Measurements from ENCODE around the gene MARK1.
"Not testable (repeated sequence)": the region's sequence is repeated elsewhere in the genome, so short reads cannot be mapped to it uniquely, and the experiment has no call there.

MARK1 gene

DNA sequence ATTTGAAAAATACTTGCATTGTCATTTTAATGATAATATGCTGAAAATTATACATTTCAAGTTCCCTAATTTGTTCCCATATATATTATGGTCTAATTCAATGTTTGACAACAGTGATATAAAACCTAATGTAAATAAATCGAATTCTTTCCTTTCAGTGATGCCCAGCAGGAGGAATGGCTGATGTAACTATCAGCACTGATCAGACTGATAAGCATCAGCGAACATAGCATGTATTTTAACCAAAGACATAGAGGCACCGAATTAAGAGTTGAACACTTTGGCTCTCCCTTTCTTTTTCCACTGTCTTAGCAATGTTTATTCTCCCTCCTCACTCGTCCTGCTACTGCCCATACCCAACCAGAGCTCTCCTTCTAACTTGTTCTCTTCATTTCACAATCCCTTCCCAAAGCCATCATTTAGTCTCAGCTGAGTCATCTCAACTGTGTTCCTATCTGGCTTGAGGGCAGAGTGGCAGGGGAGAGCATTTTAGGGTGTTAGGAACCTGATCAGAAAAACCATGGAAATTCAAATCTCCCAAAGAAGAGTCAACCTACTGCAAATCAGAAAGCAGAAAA is 103.4 kb downstream of the MARK1 start:
- peak; percentile 10 for DNase-seq

DNA sequence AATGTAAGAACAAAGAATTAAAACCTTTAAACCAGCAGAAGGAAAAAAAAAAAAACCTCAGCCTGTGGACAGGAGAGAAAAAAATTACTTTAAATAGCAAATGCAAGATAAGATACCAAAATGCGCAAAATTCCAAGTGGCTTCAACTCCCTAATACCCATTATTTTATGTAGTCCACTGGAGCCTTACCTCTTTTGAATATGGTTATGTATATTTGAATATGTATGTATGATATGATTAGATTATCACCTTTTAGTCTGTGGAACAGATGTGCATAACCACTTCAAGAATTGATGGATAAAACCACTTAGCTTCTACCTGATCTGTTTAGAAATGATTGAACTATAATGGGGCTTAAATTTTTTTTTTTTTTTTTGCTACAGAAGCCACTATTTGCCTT is 109.8 kb downstream of the MARK1 start:
- no peak for DNase-seq

DNA sequence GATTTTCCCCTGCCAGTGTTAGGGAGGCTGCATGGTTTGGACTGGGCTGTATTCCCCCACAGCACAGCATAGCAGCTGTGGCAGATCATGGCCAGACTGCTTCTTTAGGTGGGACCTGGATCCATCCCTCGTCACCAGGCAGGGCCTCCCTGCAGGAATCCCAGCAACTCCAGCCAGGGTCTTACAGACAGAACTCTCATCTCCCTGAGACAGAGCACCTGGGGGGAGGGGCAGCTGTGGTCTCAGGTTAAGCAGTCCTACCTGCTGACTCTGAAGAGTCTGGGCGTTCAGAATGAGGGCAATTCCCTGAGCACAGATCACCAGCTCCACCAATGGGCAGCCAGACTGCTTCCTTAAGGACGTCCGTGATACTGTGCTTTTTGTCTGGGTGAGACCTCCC is 114.3 kb downstream of the MARK1 start:
- no peak for DNase-seq

DNA sequence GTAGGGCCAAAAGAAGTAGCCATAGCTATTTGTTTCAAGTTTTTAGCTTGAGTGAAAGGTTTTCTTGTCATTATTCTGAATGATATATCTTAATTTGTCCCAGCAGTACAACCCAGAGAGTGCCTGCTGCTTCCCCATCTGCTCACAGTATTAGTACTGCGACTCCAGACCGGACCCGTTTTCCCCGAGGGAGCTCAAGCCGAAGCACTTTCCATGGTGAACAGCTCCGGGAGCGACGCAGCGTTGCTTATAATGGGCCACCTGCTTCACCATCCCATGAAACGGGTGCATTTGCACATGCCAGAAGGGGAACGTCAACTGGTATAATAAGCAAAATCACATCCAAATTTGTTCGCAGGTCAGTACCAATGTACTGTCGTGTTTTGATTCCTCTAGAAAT is 125.1 kb downstream of the MARK1 start:
- no peak for DNase-seq

DNA sequence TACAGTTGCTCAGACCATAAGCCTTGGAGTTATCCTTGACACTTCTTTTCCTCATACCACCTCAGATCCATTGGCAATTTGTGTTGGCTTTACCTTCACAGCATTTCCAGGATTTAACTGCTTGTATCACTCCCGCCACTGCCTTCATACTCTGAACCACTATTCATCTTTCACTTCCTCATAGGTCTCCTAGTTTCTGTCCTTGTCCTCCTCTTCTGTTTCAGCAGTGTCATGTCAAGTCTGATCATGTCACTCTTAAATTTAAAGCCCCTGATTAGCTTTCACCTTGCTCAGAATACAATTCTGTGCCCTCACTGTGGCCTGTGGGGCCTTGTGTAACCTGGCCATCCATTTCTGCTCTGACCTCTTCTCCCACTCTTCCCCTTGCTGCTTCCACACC is 127.6 kb downstream of the MARK1 start:
- DNase-seq: no peak

DNA sequence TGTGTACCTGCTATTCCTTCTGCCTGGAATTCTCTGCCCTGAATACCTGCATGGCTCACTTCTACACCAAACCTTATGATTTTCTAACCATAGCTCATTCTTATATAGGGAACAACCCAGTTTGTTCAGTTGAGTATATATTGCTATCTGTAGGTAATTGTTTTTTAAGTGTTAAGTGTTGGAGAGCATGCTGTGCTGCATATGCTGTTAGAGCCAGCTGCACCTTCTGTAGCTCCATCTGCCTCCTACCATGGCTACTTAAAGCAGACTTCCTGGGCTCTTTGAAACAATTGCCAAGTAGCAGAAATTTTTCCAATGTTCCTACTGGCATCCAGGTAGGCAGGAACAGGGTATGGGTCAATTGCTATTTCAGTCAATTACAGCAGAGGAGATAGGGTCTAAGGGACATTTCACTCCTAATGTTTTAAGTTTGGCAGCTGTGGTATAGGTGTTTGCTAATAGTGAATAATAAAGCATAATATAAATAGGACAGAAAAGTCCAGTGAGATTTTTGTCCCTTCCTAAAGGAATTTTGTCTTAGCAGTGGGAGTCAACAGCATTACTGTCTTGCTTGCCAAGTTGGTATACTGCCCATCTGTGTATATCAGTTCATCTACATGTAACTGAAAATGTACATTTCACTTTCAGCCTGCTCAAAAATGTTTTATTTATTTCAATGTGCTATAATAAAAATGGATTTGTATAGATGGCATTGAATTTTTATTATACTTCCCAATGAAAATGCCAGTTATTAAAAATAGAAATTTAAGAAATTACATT is 128.2 kb downstream of the MARK1 start:
- DNase-seq: no peak

DNA sequence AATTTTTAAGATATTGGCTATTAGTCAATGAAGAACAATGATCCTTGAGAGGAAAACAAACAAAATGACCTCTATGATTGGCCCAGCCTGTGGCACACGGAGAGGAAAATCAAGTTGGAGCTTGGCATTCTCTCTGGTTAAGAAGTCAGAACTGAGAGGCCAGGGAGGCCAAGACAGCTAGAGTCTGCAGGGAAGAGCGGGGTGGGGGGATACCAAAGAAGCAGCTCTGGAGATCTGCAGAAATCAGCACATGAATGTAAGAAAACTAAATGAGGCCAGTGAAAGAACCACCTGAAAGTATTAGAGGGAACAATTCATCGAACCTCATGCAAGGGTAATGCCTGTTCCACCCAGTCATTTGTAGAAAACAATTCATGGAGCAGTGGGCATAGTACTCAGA is 138.4 kb downstream of the MARK1 start:
- DNase-seq: no peak

DNA sequence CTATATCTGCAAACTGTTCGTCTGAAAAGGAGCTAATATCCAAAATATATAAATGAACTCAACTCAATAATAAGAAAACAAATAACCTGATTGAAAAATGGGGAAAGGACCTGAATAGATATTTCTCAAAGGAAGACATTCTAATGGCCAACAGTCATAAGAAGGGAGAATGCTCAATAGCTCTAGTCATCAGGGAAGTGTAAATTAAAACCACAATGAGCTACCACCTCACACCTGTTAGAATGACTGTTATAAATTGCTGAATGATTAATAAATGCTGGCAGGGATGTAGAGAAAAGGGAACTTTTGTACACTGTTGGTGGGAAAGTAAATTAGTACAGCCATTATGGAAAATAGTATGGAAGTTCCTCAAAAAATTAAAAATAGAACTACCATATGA is 141.1 kb downstream of the MARK1 start:
- no peak for DNase-seq

DNA sequence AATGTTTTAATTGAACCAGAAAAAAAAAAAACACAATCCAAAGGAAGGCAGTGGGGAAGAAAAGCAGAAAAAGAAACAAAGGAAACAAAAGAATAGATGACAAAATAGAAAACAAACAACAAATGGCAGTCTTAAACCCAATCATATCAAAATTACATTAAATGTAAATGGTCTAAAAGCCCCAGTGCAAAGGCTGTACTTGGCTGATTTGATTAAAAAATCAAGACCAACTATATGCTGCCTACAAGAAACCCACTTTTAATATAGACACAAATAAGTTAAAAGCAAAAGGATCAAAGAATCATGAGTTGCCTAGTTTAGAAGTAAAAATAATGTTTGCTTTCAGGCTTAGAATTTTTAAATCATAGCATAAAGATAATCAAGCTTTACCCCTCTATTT is 142.4 kb downstream of the MARK1 start:
- DNase-seq: no peak

DNA sequence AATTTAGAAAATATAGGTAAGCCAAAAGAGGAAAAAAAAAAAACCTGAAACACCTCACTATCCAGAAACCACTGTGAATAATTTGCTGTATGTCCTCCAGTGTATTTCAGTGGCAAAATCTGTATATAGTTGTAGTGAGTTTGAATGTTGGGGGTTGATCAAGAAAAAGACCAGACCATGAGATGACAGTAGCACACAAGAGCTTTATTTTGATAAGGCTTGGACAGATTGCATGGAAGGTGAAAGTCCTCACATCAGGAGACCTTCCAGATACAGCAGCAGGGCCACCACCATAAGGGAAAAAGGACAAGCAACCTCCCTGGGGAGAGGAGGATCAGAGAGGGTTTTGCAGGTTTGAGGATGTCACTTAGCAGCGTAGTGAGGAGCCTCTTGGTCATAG is 146.0 kb downstream of the MARK1 start:
- no peak for DNase-seq

DNA sequence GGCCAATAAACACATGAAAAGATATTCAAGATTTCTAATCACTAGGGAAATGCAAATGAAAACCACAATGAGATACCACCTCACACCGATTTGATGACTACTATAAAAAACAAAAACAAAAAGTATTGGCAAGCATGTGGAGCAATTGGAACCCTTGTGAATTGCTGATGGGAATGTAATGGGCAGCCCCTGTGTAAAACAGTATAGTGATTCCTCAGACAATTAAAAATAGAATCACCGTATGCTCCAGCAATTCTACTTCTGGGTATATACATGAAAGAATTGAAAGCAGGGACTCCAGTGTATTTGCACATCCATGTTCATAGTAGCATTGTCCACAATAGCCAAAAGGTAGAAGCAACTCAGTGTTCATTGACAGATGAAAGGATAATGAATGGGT is 149.3 kb downstream of the MARK1 start:
- no peak for DNase-seq

DNA sequence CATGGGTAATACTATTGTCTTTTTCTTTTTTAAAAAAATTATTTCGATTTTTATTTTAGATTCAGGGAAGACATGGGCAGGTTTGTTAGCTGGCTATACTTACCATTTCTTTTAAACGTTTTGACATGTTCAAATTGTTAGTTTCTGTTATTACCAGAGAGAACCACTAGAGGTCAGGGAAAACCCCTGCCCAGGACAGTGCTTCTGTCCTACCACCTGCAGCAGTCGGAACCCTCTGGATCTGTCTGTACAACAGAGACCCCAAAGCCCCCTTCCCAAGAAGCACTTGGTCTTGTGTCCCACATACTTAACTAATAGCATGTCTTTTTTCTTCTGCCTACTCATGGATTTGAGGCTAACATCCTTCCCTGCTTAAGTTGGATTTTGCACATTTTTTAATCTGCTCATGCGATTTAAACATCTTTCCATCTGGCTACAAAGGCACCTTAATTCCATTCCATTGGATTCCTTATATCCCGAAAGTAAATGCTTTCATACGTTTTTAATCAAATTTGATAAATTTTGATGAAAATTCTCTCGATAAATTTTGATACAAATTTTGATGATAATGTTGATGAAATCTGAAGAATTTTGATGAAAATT is 152.2 kb downstream of the MARK1 start:
- peak; percentile 43 for DNase-seq

DNA sequence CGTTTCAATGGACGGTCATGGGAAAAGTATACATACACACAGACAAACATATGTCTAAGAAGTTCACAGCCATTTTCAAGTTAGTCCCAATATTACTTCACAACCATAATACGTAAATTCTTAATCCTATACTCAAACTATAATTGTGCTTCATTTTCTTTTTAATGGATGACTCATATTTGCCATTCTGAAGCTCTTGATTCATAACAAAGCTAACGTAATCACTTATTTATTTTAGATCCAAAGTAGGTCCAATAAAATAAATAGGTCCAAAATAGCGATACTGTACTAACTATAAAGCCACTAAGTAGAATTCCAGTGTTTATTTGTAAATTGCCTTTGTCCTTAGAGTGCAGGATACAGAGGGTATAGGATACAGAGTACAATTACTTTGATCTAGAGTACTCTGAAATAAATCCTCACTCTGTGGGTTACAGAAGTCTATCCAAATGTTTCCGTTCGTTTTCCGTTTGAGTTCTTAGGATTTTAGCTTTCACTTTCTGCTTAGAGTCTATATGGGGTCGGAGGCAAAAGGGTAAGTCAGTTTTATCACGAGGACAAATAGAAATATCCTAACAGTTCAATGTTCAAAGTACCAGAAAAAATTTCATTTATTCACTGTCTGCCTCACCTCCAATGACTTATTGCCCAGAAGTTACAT is 153.4 kb downstream of the MARK1 start:
- DNase-seq: no peak

DNA sequence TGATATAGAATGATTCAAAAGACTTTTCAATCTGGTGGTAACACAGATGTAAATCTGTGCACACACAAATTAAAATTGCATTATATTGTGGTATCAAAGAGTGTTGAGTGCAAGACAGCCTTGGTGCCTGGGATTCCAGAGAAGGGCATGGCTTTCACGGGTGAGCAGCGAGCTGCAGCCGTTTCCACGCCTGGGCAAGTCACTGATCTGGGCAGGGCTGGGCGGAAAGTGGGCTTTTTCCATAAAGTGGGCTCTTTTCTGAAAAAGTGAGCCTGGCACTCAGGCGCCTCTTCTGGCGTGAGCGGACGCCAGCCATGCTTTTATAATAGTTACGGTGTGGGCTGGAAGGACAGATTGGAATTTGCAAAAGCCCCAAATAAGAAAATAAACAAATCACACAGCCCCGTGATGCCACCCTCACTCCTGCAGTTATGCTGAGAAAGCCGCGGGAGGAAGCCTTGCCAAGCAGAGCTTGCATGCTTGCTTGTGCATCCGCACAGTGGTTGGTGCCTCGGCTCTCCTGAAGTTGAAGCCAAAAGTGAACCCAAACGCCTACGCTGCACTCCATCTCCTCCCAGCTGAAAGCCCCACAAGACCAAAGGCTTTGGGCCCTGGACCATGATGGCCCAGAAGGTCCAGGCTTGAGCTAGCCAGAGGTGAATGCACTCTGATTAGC is 155.1 kb downstream of the MARK1 start:
- DNase-seq: no peak

DNA sequence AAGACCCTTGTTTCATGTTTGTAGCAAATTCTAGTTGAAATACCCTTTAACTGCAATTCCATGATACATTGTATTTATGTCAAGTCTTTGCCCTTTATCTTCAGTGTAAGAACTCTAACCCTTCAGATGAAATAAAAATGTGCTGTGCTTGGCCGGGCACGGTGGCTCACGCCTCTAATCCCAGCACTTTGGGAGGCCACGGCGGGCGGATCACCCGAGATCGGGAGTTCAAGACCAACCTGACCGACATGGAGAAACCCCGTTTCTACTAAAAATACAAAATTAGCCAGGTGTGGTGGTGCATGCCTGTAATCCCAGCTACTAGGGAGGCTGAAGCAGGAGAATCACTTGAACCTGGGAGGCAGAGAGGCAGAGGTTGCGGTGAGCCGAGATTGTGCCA is 155.8 kb downstream of the MARK1 start:
- DNase-seq: not testable (repeated sequence)

DNA sequence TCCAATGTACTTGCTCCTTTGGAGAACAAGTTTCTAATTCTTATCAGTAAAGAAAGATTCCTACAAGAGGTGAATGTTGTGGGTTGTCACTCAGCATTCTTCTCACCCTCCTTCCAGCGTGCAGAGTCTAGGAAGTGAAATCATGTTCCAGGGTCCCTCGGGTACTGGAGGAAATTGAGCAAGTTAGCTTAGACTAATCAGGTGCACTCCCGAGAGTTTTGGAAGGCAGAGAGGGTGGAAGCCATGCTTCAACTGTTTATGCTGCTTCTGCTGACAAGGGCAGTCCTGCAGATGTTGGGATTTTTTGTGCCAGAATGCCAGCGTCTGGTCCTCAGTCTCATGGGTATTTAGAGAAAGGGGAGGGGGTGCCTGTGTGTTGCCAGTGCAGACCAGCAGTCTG is 157.0 kb downstream of the MARK1 start:
- no peak for DNase-seq

DNA sequence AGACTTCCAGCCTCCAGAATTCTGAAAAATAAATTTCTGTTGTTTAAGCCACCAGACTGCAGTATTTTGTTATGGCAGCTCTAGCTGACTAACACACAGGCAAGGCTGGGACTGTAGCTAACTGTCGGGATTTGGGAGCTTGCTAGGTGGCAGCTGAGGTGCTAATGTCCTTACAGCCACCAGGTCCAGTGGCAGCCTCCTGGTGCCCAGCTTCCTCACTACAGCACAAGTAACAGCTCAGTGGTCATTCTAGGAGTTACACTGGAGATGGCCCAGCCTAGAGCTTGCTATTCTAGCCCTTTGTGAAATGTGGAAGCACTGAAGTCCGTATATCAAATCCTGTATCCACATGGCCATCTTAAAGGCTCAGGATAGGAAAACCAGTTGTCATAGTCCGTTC is 157.9 kb downstream of the MARK1 start:
- no peak for DNase-seq

DNA sequence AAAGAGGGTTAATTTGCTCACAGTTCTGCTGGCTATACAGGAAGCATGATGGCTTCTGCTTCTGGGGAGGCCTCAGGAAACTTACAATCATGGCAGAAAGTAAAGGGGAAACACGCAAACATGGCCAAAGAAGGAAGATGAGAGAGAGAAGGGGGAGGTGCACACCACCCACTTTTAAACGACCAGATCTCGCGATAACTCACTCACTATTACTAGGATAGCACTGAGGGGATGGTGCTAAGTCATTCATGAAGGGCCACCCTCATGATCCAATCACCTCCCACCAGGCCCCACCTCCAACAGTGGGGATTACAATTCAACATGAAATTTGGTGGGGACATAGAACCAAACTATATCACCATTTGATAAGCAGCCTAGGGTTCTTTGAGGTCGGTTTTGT is 159.9 kb downstream of the MARK1 start:
- no peak for DNase-seq

DNA sequence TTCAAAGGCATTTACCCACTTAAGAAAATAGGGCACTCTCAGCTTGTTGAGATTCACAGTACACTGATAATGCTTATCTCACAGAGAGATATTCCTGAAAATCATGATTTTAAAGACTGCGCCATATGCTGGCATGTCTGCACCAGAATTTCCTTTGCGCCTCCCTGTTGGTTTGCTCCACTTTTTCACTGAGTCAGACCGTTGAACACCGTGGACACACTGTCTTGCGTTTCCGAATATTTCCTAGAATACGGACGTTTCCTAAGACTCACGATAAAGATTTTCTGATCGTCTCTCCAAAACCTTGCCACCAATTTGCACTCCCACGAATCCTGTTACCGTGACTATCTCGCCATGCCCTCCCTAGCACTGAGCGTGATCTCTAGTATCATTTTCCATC is 161.7 kb downstream of the MARK1 start:
- no peak for DNase-seq

DNA sequence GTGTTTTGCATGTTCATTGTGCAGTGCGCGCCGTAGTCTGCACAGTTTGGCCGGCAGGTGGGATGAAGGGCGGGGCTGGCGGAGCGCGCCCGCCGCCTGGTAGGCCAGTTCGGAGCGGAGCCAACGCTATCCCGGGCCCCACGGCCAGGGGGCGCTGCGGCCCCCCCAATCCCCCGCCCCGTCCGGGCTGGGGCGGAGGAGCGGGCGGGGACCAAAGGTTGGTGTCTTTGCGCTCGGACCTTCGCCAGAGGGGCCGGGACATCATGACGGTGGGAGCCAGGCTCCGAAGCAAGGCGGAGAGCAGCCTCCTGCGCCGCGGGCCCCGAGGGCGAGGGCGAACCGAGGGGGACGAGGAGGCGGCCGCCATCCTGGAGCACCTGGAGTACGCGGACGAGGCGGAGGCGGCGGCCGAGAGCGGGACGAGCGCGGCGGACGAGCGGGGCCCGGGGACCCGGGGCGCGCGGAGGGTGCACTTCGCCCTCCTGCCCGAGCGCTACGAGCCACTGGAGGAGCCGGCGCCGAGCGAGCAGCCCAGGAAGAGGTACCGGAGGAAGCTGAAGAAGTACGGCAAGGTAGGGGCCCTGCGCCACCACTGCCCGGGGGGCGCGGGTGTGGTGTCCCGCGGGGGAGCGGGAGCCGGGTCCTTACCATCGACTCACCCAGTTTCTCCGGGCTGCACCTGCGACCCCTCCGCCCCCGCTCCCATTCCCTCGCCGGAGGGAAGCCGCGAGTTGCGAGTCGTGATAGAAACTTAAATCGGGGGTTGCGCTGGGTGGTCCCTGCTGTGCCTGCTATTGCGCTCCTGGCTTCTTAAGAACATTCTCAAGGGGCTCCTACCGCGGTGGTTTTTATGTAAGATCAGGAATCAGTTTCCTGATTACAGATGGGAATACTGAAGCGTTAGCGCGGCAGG is 162.5 kb downstream of the MARK1 start, which contains the start of gene C1orf115:
Gene C1orf115 (plus strand): TSS at position 224 of the 913 bp plus-strand sequence. CDS start 40 bp downstream, at position 264.
- DNase-seq: peak; percentile 70

DNA sequence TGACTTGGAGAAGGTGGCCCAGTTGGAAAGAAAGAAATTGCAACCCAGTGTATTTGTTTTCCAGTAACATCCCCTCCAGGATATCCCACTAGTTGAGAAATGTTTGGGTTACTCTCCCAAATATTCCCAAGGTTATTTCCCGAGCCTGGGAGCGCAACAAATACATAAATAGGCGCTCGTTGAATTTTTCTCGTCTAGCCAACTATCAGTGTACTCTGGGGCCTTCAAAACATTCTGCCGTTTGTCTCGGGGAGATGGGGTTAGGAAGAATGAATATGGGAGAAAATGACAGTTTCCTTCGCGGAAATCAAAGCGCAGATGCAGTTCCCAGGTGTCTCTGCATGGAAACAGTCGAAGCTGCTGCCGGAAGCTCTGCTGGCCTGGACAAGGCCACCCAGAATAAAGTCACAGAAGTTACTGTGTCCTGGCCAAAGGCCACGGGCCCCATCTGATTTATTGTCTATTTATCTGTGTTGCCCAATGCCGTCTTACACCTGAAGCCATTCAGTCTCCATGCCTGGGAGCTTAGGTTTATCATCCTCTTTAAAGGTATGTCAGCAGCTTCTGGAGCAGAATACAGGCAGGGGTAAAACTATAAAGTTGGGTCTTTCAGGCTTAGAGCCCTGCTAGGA is 163.2 kb downstream of the MARK1 start:
- no peak for DNase-seq

Measured in EL (cell line).